Smooth muscle cell (in vitro differentiated cells): Measurements from ENCODE around the gene BMP3. TPM values are rescaled to one million over a fixed set of nuclear protein-coding genes. Genes with fewer than 3 reads are reported as not detected.
"Not testable (repeated sequence)": the region's sequence is repeated elsewhere in the genome, so short reads cannot be mapped to it uniquely, and the experiment has no call there.

Experiments
- DNase-seq: peaks from one replicate; lab custom pipeline; 2025; ENCODE audit not compliant: unreplicated experiment; lab: John Stamatoyannopoulos, UW
- H2AFZ ChIP-seq: fragments of 200-600 bp; sonication (generic); 2 replicates; pipeline ENCODE4 v1.6.0; 2016; ENCODE audit warnings: antibody characterized with exemption, low read depth, mild to moderate bottlenecking
- H3F3A ChIP-seq: fragments of 200-600 bp; sonication (generic); 2 replicates; pipeline ENCODE4 v1.6.0; 2017; ENCODE audit warnings: antibody characterized with exemption, low read depth
- H3K27ac ChIP-seq: fragments of 200-600 bp; sonication (generic); 2 replicates; pipeline ENCODE4 v1.5.1; 2016; ENCODE audit warnings: low read depth, mild to moderate bottlenecking
- H3K27me3 ChIP-seq: fragments of 200-600 bp; sonication (generic); 2 replicates; pipeline ENCODE4 v1.6.1; 2016; ENCODE audit warnings: low read depth, mild to moderate bottlenecking
- H3K36me3 ChIP-seq: fragments of 200-600 bp; sonication (generic); 2 replicates; pipeline ENCODE4 v1.5.1; 2016; ENCODE audit warnings: low read depth
- H3K4me1 ChIP-seq: fragments of 200-600 bp; sonication (generic); 2 replicates; pipeline ENCODE4 v1.5.1; 2016; ENCODE audit warnings: low read depth
- H3K4me2 ChIP-seq: fragments of 200-600 bp; sonication (generic); 2 replicates; pipeline ENCODE4 v1.6.0; 2016; ENCODE audit warnings: mild to moderate bottlenecking
- H3K4me3 ChIP-seq: fragments of 200-600 bp; sonication (generic); 2 replicates; pipeline ENCODE4 v1.5.1; 2016; ENCODE audit warnings: mild to moderate bottlenecking
- H3K79me2 ChIP-seq: fragments of 200-600 bp; sonication (generic); 2 replicates; pipeline ENCODE4 v1.6.0; 2016; ENCODE audit warnings: low read depth, mild to moderate bottlenecking
- H3K9ac ChIP-seq: fragments of 200-600 bp; sonication (generic); 2 replicates; pipeline ENCODE4 v1.6.0; 2016; ENCODE audit warnings: low read depth
- H3K9me3 ChIP-seq: fragments of 200-600 bp; sonication (generic); replicated peaks from 2 replicates; pipeline ENCODE4 v1.5.1; 2016; ENCODE audit warnings: low read depth
- H4K20me1 ChIP-seq: fragments of 200-600 bp; sonication (generic); 2 replicates; pipeline ENCODE4 v1.6.0; 2016; ENCODE audit warnings: low read depth
- WGBS: methylation state at CpG from one replicate; pipeline ENCODE4 v1.1.7; 2016; ENCODE audit warnings: low lambda C conversion rate; 5-methylcytosine and 5-hydroxymethylcytosine counted together
- polyA plus RNA-seq: library from polyadenylated mRNA; unstranded; fragments of >200 nt; fragmentation: Nextera tagmentation; extraction: Ambion mirVana; gene quantifications from 2 replicates; pipeline ENCODE4 v1.2.1, GENCODE V29; 2016
- total RNA-seq: library from RNA; depleted of rRNA; stranded (reverse); fragments of >200 nt; gene quantifications from 2 replicates; pipeline ENCODE4 v1.2.3, GENCODE V29; 2014
- TF ChIP-seq, protein P1 (sequence below): fragments of 200-600 bp; sonication (generic); IDR thresholded peaks from 2 replicates; pipeline ENCODE4 v1.5.1; 2017; ENCODE audit warnings: borderline replicate concordance, mild to moderate bottlenecking, antibody characterized with exemption; ENCODE audit not compliant: insufficient read depth, poor library complexity, severe bottlenecking

The BMP3 gene
- total and polyA plus RNA-seq, 2 experiments from 2014 or later, result not detected

DNA sequence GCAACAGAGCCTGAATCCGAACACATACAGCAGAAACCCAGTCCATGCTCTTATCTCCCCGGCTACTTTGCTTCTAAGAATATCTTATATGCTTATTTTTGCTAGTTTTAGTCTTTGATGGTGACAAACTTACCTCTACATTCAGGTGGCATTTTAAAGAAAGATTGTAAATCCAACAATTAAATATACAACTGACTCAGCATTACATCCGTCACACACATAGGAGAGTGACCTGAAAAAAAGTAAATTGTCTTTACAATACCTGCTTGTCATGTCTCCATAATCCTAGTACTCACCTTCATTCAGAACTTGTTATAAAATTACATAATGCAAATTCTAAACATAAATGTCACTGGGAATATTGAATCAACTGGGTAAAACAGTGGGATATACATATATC lies 30.6 kb upstream of the BMP3 start:
- H3K4me1 ChIP-seq, result no peaks in the 10 kb centered on the region
- H3K9me3 ChIP-seq, result no peaks in the 10 kb centered on the region
- 91% methylated on average over 3 of the region's 3 CpGs for WGBS
- H3K36me3 ChIP-seq, result no peaks in the 10 kb centered on the region
- H3K4me2 ChIP-seq, result no peak overlapping the region
- H4K20me1 ChIP-seq, result no peaks in the 10 kb centered on the region
- H3F3A ChIP-seq, result no peaks in the 10 kb centered on the region
- no peak overlapping the region for H3K27ac ChIP-seq
- DNase-seq, result no peak
- H3K79me2 ChIP-seq, result no peaks in the 10 kb centered on the region
- no peak overlapping the region for H2AFZ ChIP-seq
- no peak overlapping the region for H3K4me3 ChIP-seq
- no peaks in the 10 kb centered on the region for H3K27me3 ChIP-seq
- H3K9ac ChIP-seq, result no peak overlapping the region
- TF ChIP-seq, protein P1, sequence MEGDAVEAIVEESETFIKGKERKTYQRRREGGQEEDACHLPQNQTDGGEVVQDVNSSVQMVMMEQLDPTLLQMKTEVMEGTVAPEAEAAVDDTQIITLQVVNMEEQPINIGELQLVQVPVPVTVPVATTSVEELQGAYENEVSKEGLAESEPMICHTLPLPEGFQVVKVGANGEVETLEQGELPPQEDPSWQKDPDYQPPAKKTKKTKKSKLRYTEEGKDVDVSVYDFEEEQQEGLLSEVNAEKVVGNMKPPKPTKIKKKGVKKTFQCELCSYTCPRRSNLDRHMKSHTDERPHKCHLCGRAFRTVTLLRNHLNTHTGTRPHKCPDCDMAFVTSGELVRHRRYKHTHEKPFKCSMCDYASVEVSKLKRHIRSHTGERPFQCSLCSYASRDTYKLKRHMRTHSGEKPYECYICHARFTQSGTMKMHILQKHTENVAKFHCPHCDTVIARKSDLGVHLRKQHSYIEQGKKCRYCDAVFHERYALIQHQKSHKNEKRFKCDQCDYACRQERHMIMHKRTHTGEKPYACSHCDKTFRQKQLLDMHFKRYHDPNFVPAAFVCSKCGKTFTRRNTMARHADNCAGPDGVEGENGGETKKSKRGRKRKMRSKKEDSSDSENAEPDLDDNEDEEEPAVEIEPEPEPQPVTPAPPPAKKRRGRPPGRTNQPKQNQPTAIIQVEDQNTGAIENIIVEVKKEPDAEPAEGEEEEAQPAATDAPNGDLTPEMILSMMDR, result no peak

GRCh38 chr4:81003597-81004111 lies 26.9 kb upstream of the BMP3 start:
- Histone ChIP-seq H3K9me3 (no peaks in the 10 kb centered on the region), H3K9ac (no peak overlapping the region), H3K4me3 (no peak overlapping the region), H3F3A (no peaks in the 10 kb centered on the region), H4K20me1 (no peaks in the 10 kb centered on the region), H3K36me3 (no peaks in the 10 kb centered on the region), H2AFZ (no peak overlapping the region), H3K79me2 (no peaks in the 10 kb centered on the region), H3K4me1 (no peaks in the 10 kb centered on the region), H3K4me2 (no peak overlapping the region), H3K27me3 (no peaks in the 10 kb centered on the region), H3K27ac (no peak overlapping the region)
- WGBS, result 34% methylated on average over 2 of the region's 2 CpGs
- no peak for DNase-seq
- TF ChIP-seq, protein P1, result no peak

DNA sequence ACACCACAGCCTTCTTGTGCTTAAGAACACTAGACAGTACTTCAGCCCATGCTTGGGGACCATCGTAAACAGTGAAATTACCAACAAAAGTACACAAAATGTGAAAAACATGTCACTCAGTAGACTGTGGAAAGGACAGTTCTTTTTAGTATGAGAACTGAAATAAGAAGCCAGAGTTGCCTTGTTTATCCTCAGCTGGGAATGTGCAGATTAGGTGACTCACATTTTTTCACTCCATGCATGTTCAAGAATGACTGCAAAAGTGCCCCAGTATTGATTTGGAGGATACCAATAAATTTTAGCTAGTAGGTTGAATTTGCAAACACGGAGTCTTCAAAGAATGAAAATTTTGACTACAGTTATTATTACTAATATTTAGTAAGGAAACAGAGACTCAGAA lies 23.1 kb upstream of the BMP3 start:
- Histone ChIP-seq H3F3A (no peaks in the 10 kb centered on the region), H3K9ac (no peak overlapping the region), H4K20me1 (no peaks in the 10 kb centered on the region), H3K27ac (no peak overlapping the region), H3K4me1 (no peaks in the 10 kb centered on the region), H3K4me3 (no peak overlapping the region), H3K4me2 (no peak overlapping the region), H3K79me2 (no peaks in the 10 kb centered on the region), H3K27me3 (no peaks in the 10 kb centered on the region), H3K36me3 (no peaks in the 10 kb centered on the region), H2AFZ (no peak overlapping the region), H3K9me3 (no peaks in the 10 kb centered on the region)
- WGBS, result 77% methylated on average over 2 of the region's 2 CpGs
- TF ChIP-seq, protein P1, result no peak
- no peak for DNase-seq

DNA sequence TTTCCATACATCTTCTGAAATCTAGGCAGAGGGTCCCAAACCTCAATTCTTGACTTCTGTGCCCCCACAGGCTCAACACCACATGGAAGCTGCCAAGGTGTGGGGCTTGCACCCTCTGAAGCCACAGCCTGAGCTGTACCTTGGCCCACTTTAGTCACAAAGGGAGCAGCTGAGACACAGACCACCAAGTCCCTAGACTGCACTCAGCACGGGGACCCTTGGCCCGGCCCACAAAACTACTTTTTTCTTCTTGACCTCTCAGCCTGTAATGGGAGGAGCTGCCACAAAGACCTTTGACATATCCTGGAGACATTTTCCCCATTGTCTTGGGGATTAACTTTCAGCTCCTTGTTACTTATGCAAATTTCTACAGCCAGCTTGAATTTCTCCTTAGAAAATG lies 13.9 kb upstream of the BMP3 start:
- WGBS, result 77% methylated on average over 2 of the region's 2 CpGs
- H4K20me1 ChIP-seq, H3K9me3 ChIP-seq, H3K4me3 ChIP-seq, H3K79me2 ChIP-seq, DNase-seq, H3K4me2 ChIP-seq, H3K36me3 ChIP-seq, H3K27me3 ChIP-seq, H3K27ac ChIP-seq, H2AFZ ChIP-seq, H3F3A ChIP-seq, H3K9ac ChIP-seq, H3K4me1 ChIP-seq: not testable (repeated sequence)
